ENCODE results near the gene KCNK10.

DNA sequence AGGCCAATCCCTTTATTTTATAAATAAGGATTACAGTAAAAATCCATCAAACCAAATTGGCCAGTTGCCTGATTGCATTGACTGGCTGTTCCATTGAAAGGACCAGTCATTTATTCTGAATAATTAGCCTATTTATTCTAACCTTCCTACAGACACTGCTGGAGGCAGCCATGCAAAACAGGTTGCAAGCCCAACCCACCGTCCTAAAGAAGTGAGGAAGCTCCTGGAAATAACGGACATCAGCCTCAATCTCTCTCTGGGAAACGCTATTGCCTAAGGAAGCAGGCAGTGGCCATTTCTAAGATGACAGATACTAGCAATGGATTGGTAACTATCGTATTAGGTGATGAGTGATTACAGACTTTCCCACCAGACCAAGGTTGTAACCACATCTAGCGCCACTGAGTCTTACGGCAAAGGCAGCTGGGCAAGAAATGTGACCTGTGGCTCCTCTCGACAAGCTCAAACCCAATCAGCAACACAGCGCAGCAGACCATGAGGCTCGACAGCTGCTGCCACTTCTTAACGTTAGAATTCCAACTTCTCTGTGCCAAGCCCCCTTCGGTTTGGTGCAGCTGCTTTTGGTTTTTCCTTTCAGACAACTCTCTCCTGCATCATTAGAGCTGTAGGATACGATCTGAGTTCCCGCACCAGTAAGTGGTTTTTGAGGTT is 134.2 kb downstream of the KCNK10 start:
- TF ChIP-seq, protein P1, sequence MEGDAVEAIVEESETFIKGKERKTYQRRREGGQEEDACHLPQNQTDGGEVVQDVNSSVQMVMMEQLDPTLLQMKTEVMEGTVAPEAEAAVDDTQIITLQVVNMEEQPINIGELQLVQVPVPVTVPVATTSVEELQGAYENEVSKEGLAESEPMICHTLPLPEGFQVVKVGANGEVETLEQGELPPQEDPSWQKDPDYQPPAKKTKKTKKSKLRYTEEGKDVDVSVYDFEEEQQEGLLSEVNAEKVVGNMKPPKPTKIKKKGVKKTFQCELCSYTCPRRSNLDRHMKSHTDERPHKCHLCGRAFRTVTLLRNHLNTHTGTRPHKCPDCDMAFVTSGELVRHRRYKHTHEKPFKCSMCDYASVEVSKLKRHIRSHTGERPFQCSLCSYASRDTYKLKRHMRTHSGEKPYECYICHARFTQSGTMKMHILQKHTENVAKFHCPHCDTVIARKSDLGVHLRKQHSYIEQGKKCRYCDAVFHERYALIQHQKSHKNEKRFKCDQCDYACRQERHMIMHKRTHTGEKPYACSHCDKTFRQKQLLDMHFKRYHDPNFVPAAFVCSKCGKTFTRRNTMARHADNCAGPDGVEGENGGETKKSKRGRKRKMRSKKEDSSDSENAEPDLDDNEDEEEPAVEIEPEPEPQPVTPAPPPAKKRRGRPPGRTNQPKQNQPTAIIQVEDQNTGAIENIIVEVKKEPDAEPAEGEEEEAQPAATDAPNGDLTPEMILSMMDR (IDR thresholded peaks at IDR 0.05; ENCODE audit: borderline replicate concordance, extremely low read depth, low read length, poor library complexity, severe bottlenecking) = no peak
- TF ChIP-seq EZH2 (IDR thresholded peaks at IDR 0.05; ENCODE audit: borderline replicate concordance, low read depth, low read length, severe bottlenecking) = no peak

Data from DND-41 (cell line).